SKM-1 treated with dmso at 0.1 percent for 144 hours (cell line): ENCODE results near the gene PLEKHN1.
A peak's percentile ranks its signal among the peaks of the same experiment; 100 is the strongest.

Experiments used
- DNase-seq: peaks from one replicate; lab custom pipeline; 2025; ENCODE audit not compliant: unreplicated experiment; lab: John Stamatoyannopoulos, UW

Gene PLEKHN1

DNA sequence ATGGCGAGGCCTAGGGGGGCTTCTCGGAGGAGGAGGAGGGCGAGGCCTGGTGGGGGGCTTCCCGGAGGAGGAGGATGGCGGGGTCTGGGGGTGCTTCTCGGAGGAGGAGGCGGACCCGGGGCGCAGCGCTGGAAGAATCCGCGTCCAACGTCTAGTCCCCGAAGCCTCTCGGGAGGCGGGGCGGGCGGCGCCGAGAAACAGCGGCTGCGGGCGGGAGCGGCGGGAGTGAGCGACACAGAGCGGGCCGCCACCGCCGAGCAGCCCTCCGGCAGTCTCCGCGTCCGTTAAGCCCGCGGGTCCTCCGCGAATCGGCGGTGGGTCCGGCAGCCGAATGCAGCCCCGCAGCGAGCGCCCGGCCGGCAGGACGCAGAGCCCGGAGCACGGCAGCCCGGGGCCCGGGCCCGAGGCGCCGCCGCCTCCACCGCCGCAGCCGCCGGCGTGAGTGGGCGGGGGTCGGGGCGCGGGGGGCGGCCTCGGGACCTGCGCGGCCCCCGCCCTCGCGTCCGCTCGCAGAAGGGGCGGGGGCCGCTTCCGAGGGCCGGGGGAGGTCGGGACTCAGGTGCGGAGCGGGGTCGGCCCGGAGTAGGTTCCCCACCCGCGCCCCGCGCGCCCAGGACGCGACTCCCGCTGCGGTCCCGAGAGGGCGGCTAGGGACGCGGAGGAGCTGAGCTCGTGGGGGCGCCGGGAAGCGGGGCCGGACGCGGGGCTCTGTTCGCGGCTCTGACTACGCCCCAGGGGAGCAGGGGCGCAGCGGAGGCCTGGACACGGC, 5.7 kb upstream of the PLEKHN1 start, which contains the start of gene KLHL17:
TSS of gene KLHL17 (plus strand) at position 222 of the 769 bp plus-strand sequence. CDS start at position 332, 110 bp downstream.
- peak; percentile 70 for DNase-seq

DNA sequence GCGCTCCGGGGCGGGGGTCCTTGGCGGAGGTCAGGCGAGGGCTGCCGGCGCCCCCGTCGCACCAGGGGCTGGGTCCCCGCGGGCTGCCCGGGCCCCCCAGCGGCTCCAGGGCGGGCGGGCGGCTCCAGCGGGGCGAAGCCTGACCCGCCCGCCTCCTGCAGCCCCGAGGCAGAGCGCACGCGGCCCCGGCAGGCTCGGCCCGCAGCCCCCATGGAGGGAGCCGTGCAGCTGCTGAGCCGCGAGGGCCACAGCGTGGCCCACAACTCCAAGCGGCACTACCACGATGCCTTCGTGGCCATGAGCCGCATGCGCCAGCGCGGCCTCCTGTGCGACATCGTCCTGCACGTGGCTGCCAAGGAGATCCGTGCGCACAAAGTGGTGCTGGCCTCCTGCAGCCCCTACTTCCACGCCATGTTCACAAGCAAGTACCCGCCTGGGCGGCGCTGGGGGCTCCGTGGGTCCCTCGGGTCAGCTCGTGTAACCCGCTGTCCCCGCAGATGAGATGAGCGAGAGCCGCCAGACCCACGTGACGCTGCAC, 5.1 kb upstream of the PLEKHN1 start:
- no peak for DNase-seq

DNA sequence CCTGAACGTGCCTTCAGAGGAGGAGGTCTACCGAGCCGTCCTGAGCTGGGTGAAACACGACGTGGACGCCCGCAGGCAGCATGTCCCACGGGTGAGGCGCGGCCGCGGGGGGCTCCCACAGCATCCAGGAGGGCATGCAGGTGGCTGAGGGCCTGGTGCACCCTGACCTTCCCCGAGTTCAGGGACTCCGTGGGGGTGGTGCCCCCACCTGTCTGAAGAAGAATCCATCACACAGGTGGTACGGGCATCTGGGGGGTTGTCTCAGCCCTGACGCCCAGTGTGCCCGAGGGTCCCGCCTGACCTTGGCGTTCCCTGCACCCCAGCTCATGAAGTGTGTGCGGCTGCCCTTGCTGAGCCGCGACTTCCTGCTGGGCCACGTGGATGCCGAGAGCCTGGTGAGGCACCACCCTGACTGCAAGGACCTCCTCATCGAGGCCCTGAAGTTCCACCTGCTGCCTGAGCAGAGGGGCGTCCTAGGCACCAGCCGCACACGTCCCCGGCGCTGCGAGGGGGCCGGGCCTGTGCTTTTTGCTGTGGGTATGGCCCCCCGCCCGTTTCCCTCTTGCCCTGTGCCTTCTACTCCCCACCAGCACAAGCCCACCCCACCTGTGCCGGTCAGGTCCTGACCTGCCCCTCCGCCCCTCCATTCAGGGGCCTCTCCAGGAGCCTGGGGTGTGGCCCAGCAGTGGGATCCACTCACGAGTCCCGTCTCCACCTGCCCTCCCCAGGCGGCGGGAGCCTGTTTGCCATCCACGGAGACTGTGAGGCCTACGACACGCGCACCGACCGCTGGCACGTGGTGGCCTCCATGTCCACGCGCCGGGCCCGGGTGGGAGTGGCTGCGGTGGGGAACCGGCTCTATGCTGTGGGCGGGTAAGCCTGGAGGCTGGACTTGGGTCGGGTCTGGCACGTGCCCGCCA, 3.6 kb upstream of the PLEKHN1 start:
- DNase-seq, result no peak

DNA sequence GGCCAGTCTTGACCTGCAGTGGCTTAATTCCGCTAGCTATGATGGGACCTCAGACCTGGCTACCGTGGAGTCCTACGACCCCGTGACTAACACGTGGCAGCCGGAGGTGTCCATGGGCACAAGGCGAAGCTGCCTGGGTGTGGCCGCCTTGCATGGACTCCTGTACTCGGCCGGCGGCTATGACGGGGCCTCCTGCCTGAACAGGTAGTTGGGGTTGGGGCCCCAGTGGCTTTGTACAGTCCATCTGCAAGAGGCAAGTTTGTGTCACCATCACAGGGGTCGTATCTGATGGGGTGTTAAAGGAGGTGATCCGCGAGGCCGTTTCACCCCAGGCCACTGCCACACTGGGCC, 3.0 kb upstream of the PLEKHN1 start:
- DNase-seq, result no peak

DNA sequence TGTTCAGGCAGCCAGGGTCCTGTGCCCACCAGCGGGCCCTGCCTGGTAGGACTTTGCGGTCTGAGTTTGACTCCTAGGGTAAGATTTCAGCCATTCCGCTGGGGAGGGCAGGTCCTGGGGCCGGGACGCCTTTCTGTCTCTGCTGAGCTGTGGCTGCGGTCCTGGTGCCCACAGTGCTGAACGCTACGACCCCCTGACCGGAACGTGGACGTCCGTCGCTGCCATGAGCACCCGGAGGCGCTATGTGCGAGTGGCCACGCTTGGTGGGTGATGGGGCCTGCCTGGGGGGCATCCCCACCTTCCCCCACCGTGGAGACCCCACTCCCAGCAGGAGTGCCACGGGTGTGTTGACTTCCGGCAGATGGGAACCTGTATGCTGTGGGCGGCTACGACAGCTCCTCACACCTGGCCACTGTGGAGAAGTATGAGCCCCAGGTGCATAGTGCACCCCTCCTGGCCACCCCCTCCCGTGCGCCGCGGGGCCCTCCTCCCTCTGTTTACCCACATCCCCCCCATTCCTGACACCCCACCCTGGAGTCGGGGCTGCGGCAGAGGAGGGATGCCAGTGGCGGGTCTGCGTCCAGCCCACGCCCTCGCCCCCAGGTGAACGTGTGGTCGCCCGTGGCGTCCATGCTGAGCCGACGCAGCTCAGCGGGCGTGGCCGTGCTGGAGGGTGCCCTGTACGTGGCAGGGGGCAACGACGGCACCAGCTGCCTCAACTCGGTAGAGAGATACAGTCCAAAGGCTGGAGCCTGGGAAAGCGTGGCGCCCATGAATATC, 2.3 kb upstream of the PLEKHN1 start:
- no peak for DNase-seq

DNA sequence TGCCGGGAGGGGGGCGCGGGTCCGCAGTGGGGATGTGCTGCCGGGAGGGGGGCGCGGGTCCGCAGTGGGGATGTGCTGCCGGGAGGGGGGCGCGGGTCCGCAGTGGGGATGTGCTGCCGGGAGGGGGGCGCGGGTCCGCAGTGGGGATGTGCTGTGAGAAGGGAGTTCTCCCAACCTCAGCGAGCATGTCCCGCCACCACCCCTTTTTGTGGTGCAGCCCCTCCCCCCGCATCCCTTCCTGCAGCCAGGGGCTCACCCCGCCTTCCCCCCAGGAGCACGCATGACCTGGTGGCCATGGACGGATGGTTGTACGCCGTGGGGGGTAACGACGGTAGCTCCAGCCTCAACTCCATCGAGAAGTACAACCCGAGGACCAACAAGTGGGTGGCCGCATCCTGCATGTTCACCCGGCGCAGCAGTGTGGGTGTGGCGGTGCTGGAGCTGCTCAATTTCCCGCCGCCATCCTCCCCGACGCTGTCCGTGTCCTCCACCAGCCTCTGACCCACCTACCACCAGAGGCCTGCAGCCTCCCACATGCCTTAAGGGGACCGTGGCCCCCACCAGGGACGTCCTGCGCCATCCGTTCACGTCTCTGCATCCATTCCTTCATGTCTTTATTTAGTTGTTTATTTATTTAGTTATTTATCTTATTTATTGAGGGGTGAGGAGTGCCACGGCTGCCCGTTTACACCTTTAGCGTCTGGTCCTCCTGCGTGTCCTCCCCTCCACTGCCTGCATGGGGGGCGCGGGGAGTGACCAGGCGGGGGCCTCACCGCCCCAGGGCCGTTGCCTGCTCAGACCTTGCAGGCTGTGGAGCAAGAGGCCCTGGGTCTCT, 1.4 kb upstream of the PLEKHN1 start:
- DNase-seq, result no peak

DNA sequence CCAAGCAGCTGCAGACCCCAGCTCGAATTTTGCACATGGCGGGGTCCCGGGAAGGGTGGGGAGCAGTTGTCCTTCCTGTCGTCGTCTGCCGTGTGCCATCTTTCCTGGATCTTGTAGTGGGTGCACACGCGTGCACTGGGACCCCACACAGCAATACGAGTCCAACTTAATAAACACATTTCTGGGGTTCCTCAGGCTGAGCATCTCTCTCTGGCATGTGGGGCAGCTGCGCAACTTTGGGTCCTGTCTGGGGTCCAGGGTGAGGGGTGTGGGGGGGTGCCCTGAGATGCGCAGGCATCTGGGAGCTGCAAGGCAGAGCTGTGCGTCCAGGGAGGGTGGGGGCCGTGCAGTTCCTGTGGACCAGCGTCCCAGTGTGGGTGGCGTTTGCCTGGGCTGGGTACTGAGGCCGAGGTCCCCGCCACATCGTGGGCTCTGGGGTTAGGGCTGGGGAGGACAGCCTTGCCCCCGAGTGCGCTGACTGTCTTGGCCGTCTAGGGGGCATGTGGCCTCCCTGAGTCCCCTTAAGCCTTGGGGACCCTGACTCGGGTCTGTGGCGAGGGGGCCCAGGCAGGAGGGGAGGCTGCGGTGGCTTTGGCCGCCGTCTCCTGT, 652 bp upstream of the PLEKHN1 start:
- no peak for DNase-seq

DNA sequence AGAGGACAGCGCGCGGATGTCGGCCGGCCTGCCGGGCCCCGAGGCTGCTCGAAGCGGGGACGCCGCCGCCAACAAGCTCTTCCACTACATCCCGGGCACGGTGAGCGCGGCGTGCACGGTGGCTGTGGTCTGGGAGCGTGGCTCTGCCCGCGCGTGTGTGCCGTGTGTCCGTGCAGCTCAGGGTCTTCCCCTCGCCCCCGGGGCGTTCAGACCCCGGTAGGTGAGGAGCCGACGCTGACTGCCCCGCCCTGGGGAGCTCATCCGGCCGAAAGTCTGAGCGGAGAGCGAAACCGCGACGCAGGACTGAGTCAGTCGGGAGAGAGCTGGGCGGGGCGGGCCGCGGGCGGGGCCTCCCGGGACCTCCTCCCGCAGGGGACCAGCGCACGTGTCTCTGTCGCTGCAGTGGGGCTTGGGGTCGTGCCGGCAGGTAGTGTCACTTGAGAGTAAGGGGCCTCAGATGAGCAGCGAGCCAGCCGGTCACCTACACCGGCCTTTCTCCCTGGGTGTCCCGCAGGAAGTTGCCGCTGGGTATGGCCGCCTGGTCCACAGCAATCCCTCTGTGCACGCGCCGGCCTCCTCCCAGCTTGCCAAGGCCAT, 520 bp downstream of the PLEKHN1 start:
- DNase-seq, result peak; percentile 41

DNA sequence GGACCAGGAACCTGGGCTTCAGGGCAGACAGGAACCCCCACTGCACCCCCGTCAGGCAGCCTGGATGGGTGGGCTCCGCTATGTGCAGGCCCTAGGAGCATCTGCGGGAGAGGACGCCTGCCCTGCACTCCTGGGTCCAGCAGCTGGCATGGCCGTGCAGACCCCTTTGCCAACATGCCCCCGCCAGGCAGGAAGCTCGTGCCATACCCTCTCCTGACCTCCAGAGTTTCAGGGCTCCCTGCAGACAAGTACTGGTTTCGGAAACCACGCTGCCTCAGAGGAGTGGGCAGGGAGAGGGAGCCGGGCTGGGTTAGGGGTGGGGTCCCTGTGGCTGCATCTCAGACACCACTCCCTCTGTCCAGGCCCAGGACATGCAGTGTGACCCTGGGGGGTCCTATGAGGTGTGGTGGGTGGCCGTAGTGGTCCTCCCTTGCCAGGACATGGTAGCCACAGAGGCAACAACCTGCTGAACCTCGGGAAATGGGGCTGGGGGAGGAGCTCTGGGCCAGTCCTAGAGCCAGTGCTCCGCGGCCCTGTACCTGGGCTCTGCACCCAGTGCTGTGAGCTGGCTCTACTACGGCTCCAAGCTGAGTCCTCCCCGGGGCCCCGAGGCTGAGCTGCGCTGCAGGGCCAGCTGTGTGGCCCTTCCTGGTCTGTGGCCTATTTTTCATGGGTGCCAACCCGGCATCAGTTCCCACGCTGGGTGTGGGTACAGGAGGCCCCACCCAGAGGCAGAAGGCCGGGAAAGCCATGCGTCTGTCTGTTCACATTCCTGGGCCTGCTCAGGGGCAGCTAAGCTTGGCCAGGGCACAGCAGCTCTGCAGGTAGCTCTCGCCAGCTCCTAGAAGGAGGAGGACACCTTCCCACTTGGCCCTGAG, 1.4 kb downstream of the PLEKHN1 start:
- DNase-seq, result no peak

DNA sequence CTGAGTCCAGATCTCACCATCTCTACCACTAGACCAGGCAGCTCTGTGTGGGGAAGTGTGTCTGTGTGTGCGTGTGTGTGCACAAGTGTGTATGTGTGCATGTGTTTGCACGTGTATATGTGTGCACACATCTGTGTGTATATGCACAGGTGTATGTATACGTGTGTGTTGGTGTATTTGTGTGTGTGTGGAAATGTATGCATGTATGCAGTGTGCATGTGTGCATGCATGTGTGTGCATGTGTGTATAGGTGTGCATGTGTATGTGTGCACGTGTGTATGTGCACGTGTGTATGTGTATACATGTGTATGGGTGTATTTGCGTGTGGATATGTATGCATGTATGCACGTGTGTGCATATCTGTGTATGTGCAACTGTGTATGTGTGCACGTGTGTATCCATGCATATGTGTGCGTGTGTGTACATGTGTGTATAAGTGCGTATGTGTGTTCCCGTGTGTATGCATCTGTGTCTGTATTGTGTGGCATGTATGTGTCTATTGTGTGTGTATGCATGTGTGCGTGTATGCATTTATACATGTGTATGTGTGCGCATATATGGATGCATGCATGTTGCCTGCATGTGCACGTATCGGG, 3.1 kb downstream of the PLEKHN1 start:
- no peak for DNase-seq

DNA sequence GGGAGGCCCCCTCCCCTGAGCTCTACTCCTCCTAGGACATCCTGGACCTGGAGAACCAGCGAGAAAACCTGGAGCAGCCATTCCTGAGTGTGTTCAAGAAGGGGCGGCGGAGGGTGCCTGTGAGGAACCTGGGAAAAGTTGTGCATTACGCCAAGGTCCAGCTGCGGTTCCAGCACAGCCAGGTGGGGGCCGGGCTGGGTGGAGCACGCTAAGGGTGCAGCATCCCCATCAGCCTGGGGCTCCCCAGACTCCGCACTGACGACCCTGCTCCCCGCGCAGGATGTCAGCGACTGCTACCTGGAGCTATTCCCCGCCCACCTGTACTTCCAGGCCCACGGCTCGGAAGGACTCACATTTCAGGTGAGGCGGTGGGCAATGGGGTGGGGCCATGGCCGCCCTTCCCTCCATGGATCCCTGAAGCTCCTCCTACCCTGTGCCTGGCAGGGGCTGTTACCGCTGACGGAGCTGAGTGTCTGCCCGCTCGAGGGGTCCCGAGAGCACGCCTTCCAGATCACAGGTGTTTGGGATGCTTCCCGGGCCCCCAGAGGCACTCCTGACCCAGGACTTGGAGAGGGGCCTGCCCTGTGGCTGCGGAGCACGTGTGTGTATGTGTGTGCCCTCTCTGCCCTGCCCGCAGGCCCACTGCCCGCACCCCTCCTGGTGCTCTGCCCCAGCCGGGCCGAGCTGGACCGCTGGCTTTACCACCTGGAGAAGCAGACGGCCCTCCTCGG, 4.1 kb downstream of the PLEKHN1 start:
- no peak for DNase-seq

DNA sequence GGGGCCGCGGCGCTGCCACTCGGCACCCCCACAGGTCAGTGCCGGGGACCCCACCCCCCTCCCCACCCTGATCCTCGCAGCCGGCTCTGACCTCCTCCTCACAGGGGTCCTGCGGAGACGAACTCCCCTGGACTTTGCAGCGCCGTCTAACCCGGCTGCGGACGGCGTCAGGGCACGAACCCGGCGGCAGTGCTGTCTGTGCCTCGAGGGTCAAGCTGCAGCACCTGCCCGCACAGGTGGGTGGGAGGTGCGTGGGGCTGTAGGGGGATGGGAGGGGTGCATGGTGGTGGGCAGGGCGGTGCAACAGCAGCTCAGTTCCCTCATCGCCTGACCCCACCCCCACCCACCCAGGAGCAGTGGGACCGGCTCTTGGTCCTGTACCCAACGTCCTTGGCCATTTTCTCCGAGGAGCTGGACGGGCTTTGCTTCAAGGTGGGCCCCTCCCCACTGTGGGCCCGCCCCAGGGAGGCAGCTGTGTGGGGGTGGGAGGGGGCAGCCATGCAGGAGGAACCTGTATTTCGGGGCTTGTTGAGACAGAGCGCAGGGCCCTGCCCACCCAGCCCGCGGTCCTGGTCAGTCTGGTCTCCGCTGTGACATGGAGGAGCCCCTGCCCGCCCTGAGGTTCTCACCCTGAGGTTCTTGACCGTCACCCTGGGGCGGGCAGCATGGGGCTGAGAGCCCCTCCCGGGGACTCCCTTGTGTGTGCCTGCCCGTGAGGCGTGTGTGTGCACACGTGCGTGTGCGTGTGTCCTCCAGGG, 4.9 kb downstream of the PLEKHN1 start:
- DNase-seq, result no peak

DNA sequence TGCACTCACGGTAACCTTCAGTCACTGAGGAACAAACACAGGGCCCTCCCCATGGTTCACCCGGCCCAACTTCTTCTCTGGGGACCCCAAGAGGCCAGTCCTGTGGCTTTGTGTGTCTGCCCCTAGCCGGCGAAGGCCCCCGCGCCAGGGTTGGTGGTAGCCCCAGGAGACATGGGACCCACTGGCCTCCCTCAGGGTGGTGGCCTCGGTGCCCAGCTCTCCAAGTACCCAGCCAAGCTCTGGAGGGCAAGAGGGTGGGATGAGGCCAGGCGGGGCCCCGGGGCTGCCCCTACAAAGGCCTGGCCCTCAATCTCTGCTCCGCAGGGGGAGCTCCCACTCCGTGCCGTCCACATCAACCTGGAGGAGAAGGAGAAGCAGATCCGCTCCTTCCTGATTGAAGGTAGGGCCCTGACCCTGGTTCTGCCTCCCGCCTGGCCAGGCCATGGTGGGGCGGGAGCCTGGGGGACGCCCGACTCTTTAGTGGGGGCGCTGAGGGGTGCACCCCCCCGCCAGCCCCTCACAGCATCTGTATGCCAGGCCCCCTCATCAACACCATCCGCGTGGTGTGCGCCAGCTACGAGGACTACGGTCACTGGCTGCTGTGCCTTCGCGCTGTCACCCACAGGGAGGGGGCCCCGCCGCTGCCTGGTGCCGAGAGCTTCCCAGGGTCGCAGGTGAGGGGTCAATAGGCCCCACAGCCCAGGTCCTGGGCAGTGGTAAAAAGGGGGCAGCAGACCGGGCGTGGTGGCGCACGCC, 5.6 kb downstream of the PLEKHN1 start:
- DNase-seq, result no peak

DNA sequence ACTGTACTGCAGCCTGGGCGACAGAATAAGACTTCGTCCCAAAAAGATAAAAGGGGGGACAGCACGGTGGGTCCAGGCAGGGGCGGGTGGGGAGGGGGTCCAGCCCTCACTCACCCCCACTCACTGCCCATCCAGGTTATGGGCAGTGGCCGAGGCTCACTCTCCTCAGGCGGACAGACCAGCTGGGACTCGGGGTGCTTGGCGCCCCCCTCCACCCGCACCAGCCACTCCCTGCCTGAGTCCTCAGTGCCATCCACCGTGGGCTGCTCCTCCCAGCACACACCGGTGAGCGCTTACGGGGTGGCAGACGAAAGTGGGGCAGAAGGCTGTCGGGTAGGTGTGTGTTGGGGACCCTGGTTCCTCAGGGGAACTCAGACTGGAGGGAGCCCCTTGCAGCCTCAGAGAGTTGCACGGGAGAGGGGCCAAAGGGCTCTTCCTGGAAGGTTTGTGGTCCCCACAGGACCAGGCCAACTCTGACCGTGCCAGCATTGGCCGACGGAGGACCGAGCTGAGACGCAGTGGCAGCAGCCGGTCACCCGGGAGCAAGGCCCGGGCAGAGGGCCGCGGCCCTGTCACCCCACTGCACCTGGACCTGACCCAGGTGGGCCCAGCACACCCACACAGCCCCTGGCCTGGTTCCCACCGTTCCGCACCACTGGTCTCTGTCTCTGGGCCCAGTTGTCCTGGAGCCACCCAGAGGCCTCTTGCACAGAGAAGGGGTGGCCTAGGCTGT, 6.6 kb downstream of the PLEKHN1 start:
- no peak for DNase-seq
